SK-N-MC (cell line): ENCODE data around the gene TEX52.

ENCODE experiments used
- DNase-seq: peaks from one replicate; pipeline ENCODE4 v3.0.0-alpha.2; 2011; ENCODE audit warnings: low read depth, low spot score
- H3K27ac ChIP-seq: fragments of 200-600 bp; sonication (generic); 2 replicates; pipeline ENCODE4 v1.5.1; 2016; ENCODE audit warnings: mixed run types
- H3K36me3 ChIP-seq: fragments of 200-600 bp; sonication (generic); 2 replicates; pipeline ENCODE4 v1.6.1; 2017; ENCODE audit warnings: antibody characterized with exemption, low read length, mixed read lengths; ENCODE audit not compliant: insufficient read depth
- H3K4me3 ChIP-seq: fragments of 200-600 bp; sonication (generic); 2 replicates; pipeline ENCODE4 v1.5.1; 2016
- H3K9ac ChIP-seq: fragments of 200-600 bp; sonication (generic); 2 replicates; pipeline ENCODE4 v1.8.0; 2017; ENCODE audit warnings: mixed run types, mixed read lengths; ENCODE audit not compliant: insufficient read length
- H3K9me3 ChIP-seq: fragments of 200-600 bp; sonication (generic); 2 replicates; pipeline ENCODE4 v1.6.1; 2017; ENCODE audit warnings: low read depth, mild to moderate bottlenecking, antibody characterized with exemption, low read length, moderate library complexity, mixed read lengths
- EZH2 ChIP-seq: fragments of 200-600 bp; sonication (generic); IDR thresholded peaks from one replicate; pipeline ENCODE4 v1.6.1; 2017; ENCODE audit warnings: antibody characterized with exemption
- FOXP2 ChIP-seq: optimal IDR thresholded peaks from 2 replicates; pipeline ENCODE3; 2011; ENCODE audit warnings: mild to moderate bottlenecking, moderate library complexity; ENCODE audit not compliant: insufficient read depth; ENCODE audit errors: extremely low read length, control extremely low read depth
- POLR2AphosphoS5 ChIP-seq: IDR thresholded peaks from 2 replicates; pipeline ENCODE4 v1.6.1; 2012; ENCODE audit warnings: mild to moderate bottlenecking, low read depth, low read length, borderline replicate concordance

Gene TEX52

DNA sequence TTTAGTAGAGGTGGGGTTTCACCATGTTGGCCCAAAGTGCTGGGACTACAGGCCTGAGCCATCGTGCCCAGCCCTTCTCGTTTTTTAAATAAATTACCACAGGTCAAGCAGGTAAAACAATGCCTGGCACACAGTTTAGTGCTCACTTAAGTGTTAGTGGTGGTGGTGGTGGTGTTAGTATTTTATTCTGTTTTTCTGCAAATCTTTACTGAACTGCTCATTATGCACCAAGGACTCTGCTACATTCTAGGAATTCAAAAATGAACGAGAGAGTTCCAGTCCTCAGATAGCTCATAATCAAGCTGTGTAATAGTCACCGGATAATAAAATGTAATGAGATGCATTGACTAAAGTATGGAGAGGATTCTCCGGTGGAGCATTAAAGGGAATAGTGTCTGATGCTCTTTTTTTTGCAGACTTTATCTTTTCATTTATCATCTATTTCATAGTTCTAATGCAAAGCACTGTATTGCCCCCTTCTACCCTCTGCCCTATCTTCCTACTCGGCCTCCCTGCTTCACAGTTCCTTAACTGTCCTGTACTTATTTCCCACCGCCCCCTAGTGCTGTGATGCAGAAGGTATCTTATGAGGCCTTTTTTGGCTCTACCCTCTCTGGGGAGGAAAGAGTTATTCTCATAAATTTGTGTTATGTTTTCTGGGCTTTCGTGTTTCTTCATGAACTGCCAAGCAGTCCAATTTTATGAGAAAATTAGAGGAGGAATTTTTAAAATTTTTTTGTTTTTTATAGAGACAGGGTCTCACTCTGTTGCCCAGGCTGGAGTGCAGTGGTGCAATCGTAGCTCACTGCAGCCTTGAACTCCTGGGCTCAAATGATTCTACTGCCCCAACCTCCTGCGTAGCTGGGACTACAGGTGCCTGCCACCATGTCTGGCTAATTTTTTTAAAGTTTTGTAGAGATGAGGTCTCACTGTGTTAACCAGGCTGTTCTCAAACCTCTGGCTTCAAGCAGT is 43.3 kb downstream of the TEX52 start:
- no peak for TF ChIP-seq POLR2AphosphoS5
- TF ChIP-seq EZH2, result no peak
- TF ChIP-seq FOXP2, result no peak
- peak overlapping the region; percentile 81 for H3K4me3 ChIP-seq
- peak overlapping the region; percentile 86 for H3K9ac ChIP-seq
- H3K9me3 ChIP-seq, result no peaks in the 10 kb centered on the region
- peaks cover 14% of the 10 kb centered on the region for H3K36me3 ChIP-seq
- H3K27ac ChIP-seq, result peak overlapping the region; percentile 95
- peak; percentile 30 for DNase-seq

DNA sequence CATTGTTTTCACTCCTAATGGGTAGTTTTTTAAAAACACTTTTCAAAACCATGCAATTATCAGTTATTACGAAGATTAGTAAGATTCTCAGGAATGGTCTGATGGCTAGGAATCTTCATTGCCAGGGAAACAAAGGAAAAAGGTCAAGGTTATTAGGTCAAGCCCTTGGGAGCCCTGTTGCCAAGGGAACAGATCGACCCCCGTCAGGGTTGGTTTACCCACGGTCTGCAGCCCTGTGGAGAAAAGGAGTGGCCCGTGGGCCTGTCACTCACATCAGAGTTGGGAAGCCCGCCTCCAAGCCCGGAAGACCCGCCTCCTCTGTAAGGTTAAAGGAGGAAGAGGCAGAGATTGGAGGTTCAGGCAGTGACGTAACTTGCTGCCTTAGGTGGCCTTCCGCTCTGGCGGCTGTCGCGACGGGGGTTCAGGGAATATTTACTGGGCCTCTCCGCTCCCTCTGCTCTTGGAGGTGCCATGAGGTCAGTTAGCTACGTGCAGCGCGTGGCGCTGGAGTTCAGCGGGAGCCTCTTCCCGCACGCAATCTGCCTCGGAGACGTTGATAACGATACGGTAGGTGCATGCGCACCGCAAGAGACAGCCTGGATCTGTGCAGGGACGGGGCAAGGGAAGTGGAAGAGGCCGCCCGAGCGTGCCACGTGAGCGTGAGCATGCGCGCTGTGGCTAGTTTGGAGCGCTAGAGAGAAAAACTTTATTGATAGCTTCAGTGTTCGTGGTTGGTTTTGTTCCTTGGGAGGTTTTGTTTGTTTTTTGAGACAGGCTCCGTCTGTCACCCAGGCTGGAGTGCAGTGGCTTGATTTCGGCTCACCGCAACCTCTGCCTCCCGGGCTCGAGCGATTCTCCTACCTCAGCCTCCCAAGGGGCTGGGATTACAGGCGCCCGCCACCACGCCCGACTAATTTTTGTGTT is 44.3 kb downstream of the TEX52 start, which contains the start of gene ITFG2:
Gene ITFG2 (plus strand): TSS at position 379 of the 924 bp plus-strand sequence. CDS start 93 bp downstream, at position 472.
- peak within 1 kb of the TSS; percentile 95 for H3K27ac ChIP-seq

DNA sequence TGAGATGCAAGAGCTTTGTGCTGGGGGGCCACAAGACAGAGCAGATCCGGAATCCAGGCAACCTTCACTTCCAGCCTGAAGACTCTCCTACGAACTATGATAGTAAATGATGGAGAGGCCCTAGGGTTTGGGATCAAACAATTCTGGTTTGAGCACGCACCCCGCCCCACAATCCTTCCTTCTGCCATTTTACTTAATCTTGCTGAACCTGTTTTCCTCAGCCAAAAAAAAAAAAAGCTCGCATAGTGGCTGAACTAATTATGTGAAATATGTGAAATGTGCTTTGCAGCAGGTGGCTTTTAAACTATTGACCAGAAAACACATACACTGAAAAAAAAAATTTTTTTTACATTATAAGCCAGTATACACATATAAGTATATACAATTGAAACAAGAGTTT is 45.0 kb downstream of the TEX52 start:
- Histone ChIP-seq H3K9ac (peak overlapping the region; percentile 61), H3K27ac (peak overlapping the region; percentile 79)

More for the DNA sequence above, 44.3 kb downstream of the TEX52 start, which contains the start of gene ITFG2:
- Histone ChIP-seq H3K4me3 (peak within 1 kb of the TSS; percentile 81), H3K9ac (peak within 1 kb of the TSS; percentile 86), H3K9me3 (no peaks in the 10 kb centered on the region), H3K36me3 (peaks cover 6% of the 10 kb centered on the region; the same call in 1 of the 2 replicates)
- TF ChIP-seq EZH2 (no peak), POLR2AphosphoS5 (peak; percentile 98), FOXP2 (no peak)
- DNase-seq, result peak; percentile 94

DNA sequence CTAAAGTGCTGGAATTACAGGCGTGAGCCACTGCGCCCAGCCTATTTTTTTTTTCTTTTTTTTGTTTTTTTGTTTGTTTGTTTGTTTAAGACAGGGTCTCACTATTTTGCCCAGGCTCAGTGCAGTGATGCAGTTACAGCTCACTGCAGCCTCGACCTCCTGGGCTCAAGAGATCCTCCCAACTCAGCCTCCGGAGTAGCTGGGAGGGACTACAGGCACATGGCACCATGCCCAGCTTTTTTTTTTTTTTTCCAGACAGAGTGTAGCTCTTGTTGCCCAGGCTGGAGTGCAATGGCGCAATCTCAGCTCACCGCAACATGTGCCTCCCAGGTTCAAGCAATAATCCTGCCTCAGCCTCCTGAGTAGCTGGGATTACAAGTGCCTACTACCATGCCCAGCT is 50.1 kb downstream of the TEX52 start:
- no peak for DNase-seq
- H3K9ac ChIP-seq, result no peak overlapping the region
- H3K9me3 ChIP-seq, result no peaks in the 10 kb centered on the region
- TF ChIP-seq POLR2AphosphoS5 (no peak), FOXP2 (no peak), EZH2 (no peak)
- no peak overlapping the region for H3K4me3 ChIP-seq
- peaks cover 43% of the 10 kb centered on the region for H3K36me3 ChIP-seq
- no peak overlapping the region for H3K27ac ChIP-seq

More for the DNA sequence above, 45.0 kb downstream of the TEX52 start:
- H3K9me3 ChIP-seq, result no peaks in the 10 kb centered on the region
- TF ChIP-seq FOXP2, result no peak
- TF ChIP-seq EZH2, result no peak
- TF ChIP-seq POLR2AphosphoS5, result no peak
- peak overlapping the region; percentile 81 for H3K4me3 ChIP-seq
- H3K36me3 ChIP-seq, result no peaks in the 10 kb centered on the region; the same call in 1 of the 2 replicates
- no peak for DNase-seq

- H3K9me3 ChIP-seq, result no peaks in the 10 kb centered on the region
- H3K4me3 ChIP-seq, result no peak overlapping the region
- peaks cover 59% of the 10 kb centered on the region for H3K36me3 ChIP-seq
- DNase-seq, result no peak
- H3K27ac ChIP-seq, result peak overlapping the region; percentile 50; the same call in 1 of the 2 replicates
- H3K9ac ChIP-seq, result no peak overlapping the region
- TF ChIP-seq EZH2 (no peak), POLR2AphosphoS5 (no peak), FOXP2 (no peak)
Observed at GRCh38 chr12:2805143-2805520, 51.7 kb downstream of the TEX52 start.

GRCh38 chr12:2804393-2805142 is 52.3 kb downstream of the TEX52 start:
- TF ChIP-seq POLR2AphosphoS5 (0 out of 2 replicates have a peak, but pooled peaks have one; percentile 15), FOXP2 (no peak)
- no peak for DNase-seq
- Histone ChIP-seq H3K4me3 (no peak overlapping the region), H3K27ac (peak overlapping the region; percentile 50; the same call in 1 of the 2 replicates), H3K9me3 (no peaks in the 10 kb centered on the region), H3K36me3 (peaks cover 65% of the 10 kb centered on the region), H3K9ac (no peak overlapping the region)

GRCh38 chr12:2803635-2804392 is 53.0 kb downstream of the TEX52 start:
- TF ChIP-seq POLR2AphosphoS5, result no peak
- TF ChIP-seq EZH2, result no peak
- no peak for TF ChIP-seq FOXP2
- H3K9ac ChIP-seq, result no peak overlapping the region
- DNase-seq, result no peak
- H3K27ac ChIP-seq, result 0 out of 2 replicates have a peak overlapping the region, but pooled peaks have one; percentile 21
- H3K9me3 ChIP-seq, result no peaks in the 10 kb centered on the region
- H3K4me3 ChIP-seq, result no peak overlapping the region
- H3K36me3 ChIP-seq, result peaks cover 72% of the 10 kb centered on the region
